CD4-positive, alpha-beta T cell (primary cell): Measurements from ENCODE around the gene PDPK1. TPM values are rescaled to one million over a fixed set of nuclear protein-coding genes. Genes with fewer than 3 reads are reported as not detected.
"Not testable (repeated sequence)": the region's sequence is repeated elsewhere in the genome, so short reads cannot be mapped to it uniquely, and the experiment has no call there.

Experiments used
- ATAC-seq: fragments of 200-7000 bp; cut with Tn5 transposase; one replicate; pipeline ENCODE4 v1.10.0; 2022; ENCODE audit warnings: mild to moderate bottlenecking; ENCODE audit not compliant: poor library complexity
- CTCF ChIA-PET: fragments of 350-600 bp; sonication (Branson Sonifier 250); formaldehyde crosslinking; loops from one replicate; lab custom pipeline; 2021; ENCODE audit warnings: antibody characterized with exemption, inconsistent platforms; lab: Charles Lee
- POLR2A ChIA-PET: fragments of 350-600 bp; sonication (Branson Sonifier 250); formaldehyde crosslinking; loops from one replicate; lab custom pipeline; 2021; ENCODE audit warnings: antibody characterized with exemption, inconsistent platforms; lab: Charles Lee
- DNase-seq, 14 experiments: peaks; one replicate each; pipeline ENCODE4 v3.0.0-alpha.2; 2013 to 2020; ENCODE audit warnings: mixed read lengths in 2 of 14
- H3K27ac ChIP-seq, 2 donors: one replicate each; pipeline versions ENCODE4 v1.5.1 to v1.7.0; 2013; ENCODE audit warnings: low read length in 2 of 2, low read depth in 1 of 2, mild to moderate bottlenecking in 1 of 2
- H3K27me3 ChIP-seq, 2 experiments: 1 replicate in 1 of 2; 2 replicates in 1 of 2; pipeline versions ENCODE4 v1.6.1 to v1.7.0; 2013; ENCODE audit warnings: low read length in 2 of 2, control low read depth in 1 of 2, mild to moderate bottlenecking in 1 of 2, moderate library complexity in 1 of 2; ENCODE audit not compliant: insufficient read depth in 2 of 2, control insufficient read depth in 1 of 2
- H3K36me3 ChIP-seq: one replicate; pipeline ENCODE4 v1.6.1; 2013; ENCODE audit warnings: low read length, control low read depth; ENCODE audit not compliant: insufficient read depth
- H3K4me1 ChIP-seq: one replicate; pipeline ENCODE4 v1.6.1; 2013; ENCODE audit warnings: low read length, control low read depth; ENCODE audit not compliant: insufficient read depth
- H3K4me3 ChIP-seq: one replicate; pipeline ENCODE4 v1.5.1; 2013; ENCODE audit warnings: mild to moderate bottlenecking, low read length, moderate library complexity
- H3K9me3 ChIP-seq, 2 experiments: 1 replicate in 1 of 2; 2 replicates in 1 of 2; pipeline versions ENCODE4 v1.6.1 to v1.7.0; 2013; ENCODE audit warnings: low read length in 2 of 2, mild to moderate bottlenecking in 2 of 2, control low read depth in 1 of 2, moderate library complexity in 1 of 2; ENCODE audit not compliant: control insufficient read depth in 1 of 2, insufficient read depth in 1 of 2
- H3K27ac Mint-ChIP-seq: one replicate; pipeline ENCODE4 v1.8.0; 2020; ENCODE audit warnings: mixed read lengths
- H3K27me3 Mint-ChIP-seq: one replicate; pipeline ENCODE4 v1.8.0; 2021; ENCODE audit warnings: mixed read lengths
- H3K36me3 Mint-ChIP-seq: one replicate; pipeline ENCODE4 v1.8.0; 2021; ENCODE audit warnings: low read depth, mixed read lengths
- H3K4me1 Mint-ChIP-seq: one replicate; pipeline ENCODE4 v1.8.0; 2021; ENCODE audit warnings: low read depth, mixed read lengths
- H3K4me3 Mint-ChIP-seq: one replicate; pipeline ENCODE4 v1.8.0; 2020; ENCODE audit warnings: mild to moderate bottlenecking, mixed read lengths
- H3K9me3 Mint-ChIP-seq: one replicate; pipeline ENCODE4 v1.8.0; 2020; ENCODE audit warnings: mixed read lengths
- intact Hi-C, 2 experiments: fragments of 100-400 bp; cut with DNase I in 1 of 2; cut with micrococcal nuclease in 1 of 2; formaldehyde crosslinking; loops; one replicate each; pipeline versions ENCODE4 v1.15.1 to v1.9.0; 2023 to 2025; cut with DNase I, micrococcal nuclease
- total RNA-seq, 174 experiments: library from RNA in 2 of 174; stranded (reverse) in 2 of 174; gene quantifications; one replicate each; pipeline ENCODE4 v1.2.3 and lab custom pipeline; 2021 to 2026
- TF ChIP-seq, protein P1 (sequence below): fragments of 200-600 bp; IDR thresholded peaks from one replicate; pipeline ENCODE4 v1.8.0; 2022; ENCODE audit warnings: antibody characterized with exemption, mild to moderate bottlenecking

PDPK1 gene
- total RNA-seq, 2 experiments from 2014 or later, result 46.1 to 51.1 TPM

DNA sequence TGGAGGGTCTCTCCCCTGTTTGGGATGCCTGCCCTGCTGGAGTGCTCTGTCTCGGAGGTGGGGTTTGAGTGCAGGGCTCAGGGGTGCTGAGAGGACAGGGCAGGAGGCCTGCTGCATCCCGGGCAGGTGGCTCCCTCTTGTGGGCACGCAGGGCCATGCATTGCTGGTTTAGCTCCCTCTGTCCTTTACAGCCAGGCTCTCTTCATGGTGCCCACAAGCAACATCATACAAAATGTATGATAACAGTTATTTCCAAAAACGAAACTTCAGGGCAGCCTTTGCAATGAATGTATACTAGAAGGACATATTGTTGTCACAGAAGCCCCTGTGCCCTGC is 22.9 kb downstream of the PDPK1 start:
- H3K4me3 Mint-ChIP-seq, intact Hi-C loops, H3K27me3 ChIP-seq, H3K4me3 ChIP-seq, H3K9me3 Mint-ChIP-seq, H3K4me1 Mint-ChIP-seq, CTCF ChIA-PET, H3K4me1 ChIP-seq, H3K36me3 ChIP-seq, H3K27ac ChIP-seq, H3K9me3 ChIP-seq, H3K27me3 Mint-ChIP-seq, H3K27ac Mint-ChIP-seq, H3K36me3 Mint-ChIP-seq, POLR2A ChIA-PET: not testable (repeated sequence)
- TF ChIP-seq, protein P1, sequence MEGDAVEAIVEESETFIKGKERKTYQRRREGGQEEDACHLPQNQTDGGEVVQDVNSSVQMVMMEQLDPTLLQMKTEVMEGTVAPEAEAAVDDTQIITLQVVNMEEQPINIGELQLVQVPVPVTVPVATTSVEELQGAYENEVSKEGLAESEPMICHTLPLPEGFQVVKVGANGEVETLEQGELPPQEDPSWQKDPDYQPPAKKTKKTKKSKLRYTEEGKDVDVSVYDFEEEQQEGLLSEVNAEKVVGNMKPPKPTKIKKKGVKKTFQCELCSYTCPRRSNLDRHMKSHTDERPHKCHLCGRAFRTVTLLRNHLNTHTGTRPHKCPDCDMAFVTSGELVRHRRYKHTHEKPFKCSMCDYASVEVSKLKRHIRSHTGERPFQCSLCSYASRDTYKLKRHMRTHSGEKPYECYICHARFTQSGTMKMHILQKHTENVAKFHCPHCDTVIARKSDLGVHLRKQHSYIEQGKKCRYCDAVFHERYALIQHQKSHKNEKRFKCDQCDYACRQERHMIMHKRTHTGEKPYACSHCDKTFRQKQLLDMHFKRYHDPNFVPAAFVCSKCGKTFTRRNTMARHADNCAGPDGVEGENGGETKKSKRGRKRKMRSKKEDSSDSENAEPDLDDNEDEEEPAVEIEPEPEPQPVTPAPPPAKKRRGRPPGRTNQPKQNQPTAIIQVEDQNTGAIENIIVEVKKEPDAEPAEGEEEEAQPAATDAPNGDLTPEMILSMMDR, result peak; percentile 35
- ATAC-seq (peak; percentile 98), DNase-seq (peak in 11 of 14 experiments; percentile 46 to 75 (median 56))

DNA sequence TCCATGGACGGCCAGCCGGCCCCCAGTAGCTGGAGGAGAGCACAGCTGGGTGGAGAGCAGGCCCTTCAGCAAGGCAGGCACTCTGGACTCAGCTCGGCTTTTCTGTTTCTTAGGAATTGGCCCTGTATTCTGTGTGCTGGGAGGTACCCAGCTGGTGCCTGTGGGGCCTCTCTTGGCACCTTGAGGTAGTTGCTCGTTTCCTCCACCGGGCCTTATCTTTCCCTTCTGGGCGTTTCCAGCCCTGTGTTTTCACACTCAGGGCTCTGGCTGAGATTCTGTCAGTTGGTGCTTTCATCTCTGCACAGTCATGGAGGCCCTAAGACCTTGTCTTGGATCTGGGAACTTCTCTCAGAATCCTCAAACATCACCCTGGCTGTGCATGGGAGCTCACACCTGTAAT is 29.7 kb downstream of the PDPK1 start:
- H3K9me3 ChIP-seq, ATAC-seq: not testable (repeated sequence)

DNA sequence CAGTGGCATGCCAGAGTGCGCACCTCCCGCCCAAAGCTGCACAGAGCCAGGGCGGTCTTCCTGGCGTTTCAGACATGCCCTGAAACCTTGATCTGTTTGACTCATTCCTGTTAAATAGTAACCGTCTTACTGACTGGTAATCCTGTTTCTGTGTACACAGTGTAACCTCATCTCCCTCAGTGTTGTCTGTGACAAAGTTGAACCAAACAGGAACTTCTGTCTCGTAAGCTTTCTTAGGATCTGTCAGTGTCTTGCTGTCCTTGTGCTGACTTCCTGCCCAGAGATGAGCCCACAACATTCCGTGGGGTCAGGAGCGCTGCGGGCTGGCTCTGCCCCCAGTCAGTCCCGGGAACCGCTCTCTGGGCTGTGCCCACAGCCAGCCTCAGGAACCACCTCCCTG is 30.8 kb downstream of the PDPK1 start:
- H3K36me3 Mint-ChIP-seq, H3K27me3 Mint-ChIP-seq, H3K4me3 ChIP-seq, H3K4me1 Mint-ChIP-seq, H3K4me3 Mint-ChIP-seq, POLR2A ChIA-PET, H3K4me1 ChIP-seq, H3K9me3 ChIP-seq, H3K36me3 ChIP-seq, H3K27ac ChIP-seq, ATAC-seq, H3K27ac Mint-ChIP-seq, intact Hi-C loops, DNase-seq, CTCF ChIA-PET, H3K9me3 Mint-ChIP-seq, H3K27me3 ChIP-seq: not testable (repeated sequence)

More for the DNA sequence above, 29.7 kb downstream of the PDPK1 start:
- H3K9me3 Mint-ChIP-seq, H3K4me1 Mint-ChIP-seq, H3K27me3 Mint-ChIP-seq, H3K4me1 ChIP-seq, DNase-seq, intact Hi-C loops, POLR2A ChIA-PET, H3K27ac ChIP-seq, H3K27me3 ChIP-seq, H3K36me3 Mint-ChIP-seq, H3K4me3 Mint-ChIP-seq, H3K4me3 ChIP-seq, H3K27ac Mint-ChIP-seq, CTCF ChIA-PET, H3K36me3 ChIP-seq: not testable (repeated sequence)

DNA sequence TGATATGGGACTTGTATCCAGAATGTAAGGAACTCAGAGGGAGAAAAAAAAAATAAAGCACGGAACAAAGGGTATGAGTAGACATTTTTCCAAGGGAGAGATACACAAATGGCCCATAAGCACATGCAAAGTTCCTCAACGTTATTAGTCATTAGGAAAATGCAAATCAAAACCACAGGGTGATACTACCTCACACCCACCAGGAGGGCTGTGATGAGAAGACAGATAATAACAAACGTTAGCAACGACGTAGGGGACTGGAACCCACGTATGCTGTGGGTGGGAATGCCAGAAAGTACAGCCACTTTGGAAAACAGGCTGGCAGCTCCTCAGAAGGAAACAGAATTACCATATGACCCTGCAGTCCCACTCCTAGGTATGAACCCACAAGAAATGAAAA is 34.9 kb downstream of the PDPK1 start:
- H3K9me3 ChIP-seq, H3K4me1 ChIP-seq, H3K4me3 ChIP-seq, H3K27me3 ChIP-seq, H3K4me1 Mint-ChIP-seq, H3K27ac ChIP-seq, intact Hi-C loops, DNase-seq, H3K9me3 Mint-ChIP-seq, H3K36me3 Mint-ChIP-seq, ATAC-seq, H3K27me3 Mint-ChIP-seq, H3K27ac Mint-ChIP-seq, CTCF ChIA-PET, H3K36me3 ChIP-seq, POLR2A ChIA-PET, H3K4me3 Mint-ChIP-seq: not testable (repeated sequence)

DNA sequence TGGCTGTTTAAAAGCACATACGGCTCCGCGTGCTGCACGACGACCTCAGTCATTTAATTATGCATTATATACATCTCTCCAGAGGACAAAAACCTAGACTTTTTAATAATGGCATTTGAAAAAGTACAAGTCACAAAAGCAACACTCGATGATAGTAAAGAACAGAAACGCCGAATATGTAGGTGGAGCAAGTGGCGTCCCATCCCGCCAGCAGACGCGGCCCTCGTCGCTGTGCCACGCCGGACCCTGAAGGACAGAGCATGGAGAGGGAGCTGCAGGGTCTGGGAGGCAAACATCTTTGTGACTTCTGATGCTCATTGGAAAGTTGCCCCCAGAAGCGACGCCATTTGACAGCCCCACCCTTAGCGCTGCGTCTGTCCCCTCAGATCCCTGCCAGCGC is 38.0 kb downstream of the PDPK1 start:
- H3K36me3 ChIP-seq, DNase-seq, H3K4me3 ChIP-seq, H3K9me3 Mint-ChIP-seq, H3K4me3 Mint-ChIP-seq, ATAC-seq, H3K9me3 ChIP-seq, POLR2A ChIA-PET, H3K27ac Mint-ChIP-seq, H3K27me3 ChIP-seq, intact Hi-C loops, H3K4me1 Mint-ChIP-seq, H3K4me1 ChIP-seq, H3K27ac ChIP-seq, CTCF ChIA-PET, H3K36me3 Mint-ChIP-seq, H3K27me3 Mint-ChIP-seq: not testable (repeated sequence)

DNA sequence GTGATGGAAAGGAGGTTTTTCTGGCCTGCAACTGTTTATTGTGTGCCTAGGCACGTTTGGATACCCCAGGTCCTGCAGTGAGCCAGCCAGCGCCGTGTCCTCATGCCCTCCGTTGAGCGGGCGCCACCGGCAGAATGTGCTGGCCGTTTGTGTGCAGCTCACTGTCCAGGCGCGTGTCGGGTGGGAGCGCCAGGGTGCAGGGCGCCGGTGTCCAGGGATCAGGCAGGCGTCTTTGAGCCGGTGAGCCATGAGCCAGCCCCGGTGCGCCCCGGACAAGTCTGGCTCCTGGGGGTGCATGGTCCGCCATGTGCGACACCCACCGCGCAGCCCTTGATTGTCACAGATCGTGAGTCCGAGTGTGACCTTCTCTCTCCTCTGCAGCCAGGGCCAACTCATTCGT is 39.2 kb downstream of the PDPK1 start:
- ATAC-seq, intact Hi-C loops, H3K27ac Mint-ChIP-seq, H3K36me3 Mint-ChIP-seq, H3K27ac ChIP-seq, H3K4me3 Mint-ChIP-seq, H3K9me3 Mint-ChIP-seq, H3K27me3 Mint-ChIP-seq, H3K4me3 ChIP-seq, H3K4me1 ChIP-seq, H3K27me3 ChIP-seq, CTCF ChIA-PET, DNase-seq, H3K9me3 ChIP-seq, H3K36me3 ChIP-seq, POLR2A ChIA-PET, H3K4me1 Mint-ChIP-seq: not testable (repeated sequence)

DNA sequence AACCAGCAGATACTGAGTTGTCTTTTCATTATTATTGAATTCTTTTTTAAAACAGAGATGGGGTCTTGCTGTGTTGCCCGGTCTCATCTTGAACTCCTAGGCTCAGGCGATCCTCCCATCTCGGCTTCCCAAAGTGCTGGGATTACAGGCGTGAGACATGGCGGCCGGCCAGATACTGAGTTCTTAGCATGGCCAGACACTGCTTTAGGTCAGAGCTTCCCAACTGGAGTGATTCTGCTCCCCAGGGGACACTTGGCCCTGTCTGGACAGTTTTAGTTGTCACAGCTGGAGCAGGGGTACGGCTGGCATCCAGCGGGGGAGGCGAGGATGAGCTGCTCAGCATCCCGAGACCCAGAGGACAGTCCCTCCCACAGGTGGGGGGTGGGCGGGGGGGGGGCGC is 41.1 kb downstream of the PDPK1 start:
- not testable (repeated sequence) for H3K9me3 Mint-ChIP-seq

More for the DNA sequence above, 41.1 kb downstream of the PDPK1 start:
- H3K4me1 Mint-ChIP-seq, H3K27ac Mint-ChIP-seq, ATAC-seq, H3K36me3 Mint-ChIP-seq, H3K4me3 ChIP-seq, H3K4me1 ChIP-seq, H3K27me3 ChIP-seq, H3K36me3 ChIP-seq, intact Hi-C loops, H3K9me3 ChIP-seq, DNase-seq, H3K4me3 Mint-ChIP-seq, CTCF ChIA-PET, H3K27me3 Mint-ChIP-seq, H3K27ac ChIP-seq, POLR2A ChIA-PET: not testable (repeated sequence)
